ENCODE results near the gene NADSYN1. TPM values are rescaled to one million over a fixed set of nuclear protein-coding genes. Genes with fewer than 3 reads are reported as not detected.
A peak's percentile ranks its signal among the peaks of the same experiment; 100 is the strongest.

Gene NADSYN1
- total RNA-seq, 3 donors from 2014 or later = 112 to 210 (median 141) TPM

- intact Hi-C loops (cut with DNase I, micrococcal nuclease) = no loop called here
- Histone ChIP-seq H3K4me3 (no peak overlapping the region), H3K9me3 (no peaks in the 10 kb centered on the region), H3K36me3 (ENCODE audit: low read depth) (no peaks in the 10 kb centered on the region), H3K4me1 (ENCODE audit: low read depth) (peaks cover 3% of the 10 kb centered on the region)
- TF ChIP-seq CTCF (IDR thresholded peaks at IDR 0.05) = no peak
- peak in 1 of 3 donors; percentile 17 for DNase-seq
- no peak for ATAC-seq
These were observed 9.1 kb upstream of the NADSYN1 start for GRCh38 chr11:71443736-71444445.

GRCh38 chr11:71444811-71445210, 8.2 kb upstream of the NADSYN1 start:
- DNase-seq = peak in 1 of 3 donors; percentile 9
- H3K36me3 ChIP-seq (ENCODE audit: low read depth) = no peaks in the 10 kb centered on the region

GRCh38 chr11:71446150-71446549, 6.9 kb upstream of the NADSYN1 start:
- TF ChIP-seq CTCF (IDR thresholded peaks at IDR 0.05) = no peak
- intact Hi-C loops (cut with DNase I, micrococcal nuclease) = no loop called here
- ATAC-seq (no peak), DNase-seq (no peak)
- Histone ChIP-seq H3K36me3 (ENCODE audit: low read depth) (no peaks in the 10 kb centered on the region), H3K4me3 (no peak overlapping the region), H3K9me3 (no peaks in the 10 kb centered on the region), H3K4me1 (ENCODE audit: low read depth) (peaks cover 3% of the 10 kb centered on the region)

More at GRCh38 chr11:71444811-71445210, 8.2 kb upstream of the NADSYN1 start:
- Histone ChIP-seq H3K4me3 (no peak overlapping the region), H3K4me1 (ENCODE audit: low read depth) (peaks cover 3% of the 10 kb centered on the region), H3K9me3 (no peaks in the 10 kb centered on the region)
- intact Hi-C loops (cut with DNase I, micrococcal nuclease) = no loop called here
- no peak for ATAC-seq
- TF ChIP-seq CTCF (IDR thresholded peaks at IDR 0.05) = no peak

- Histone ChIP-seq H3K9me3 (no peaks in the 10 kb centered on the region), H3K4me3 (no peak overlapping the region), H3K36me3 (ENCODE audit: low read depth) (no peaks in the 10 kb centered on the region), H3K4me1 (ENCODE audit: low read depth) (peaks cover 10% of the 10 kb centered on the region)
- intact Hi-C loops (cut with DNase I, micrococcal nuclease) = no loop called here
- DNase-seq = peak in 2 of 3 donors; percentile 42 to 43
- peak; percentile 25 for ATAC-seq
- no peak for TF ChIP-seq CTCF (IDR thresholded peaks at IDR 0.05)
These were observed 5.9 kb upstream of the NADSYN1 start for GRCh38 chr11:71446942-71447688.

- Histone ChIP-seq H3K9me3 (no peaks in the 10 kb centered on the region), H3K36me3 (ENCODE audit: low read depth) (no peaks in the 10 kb centered on the region), H3K4me3 (peak overlapping the region; percentile 40), H3K4me1 (ENCODE audit: low read depth) (peaks cover 12% of the 10 kb centered on the region)
- intact Hi-C loops (cut with DNase I, micrococcal nuclease) = no loop called here
- ATAC-seq (peak; percentile 44), DNase-seq (peak in 1 of 3 donors; percentile 59)
- TF ChIP-seq CTCF (IDR thresholded peaks at IDR 0.05) = no peak
These were observed 5.2 kb upstream of the NADSYN1 start for GRCh38 chr11:71447791-71448256.
